Omental fat pad (tissue), 4 donors: ENCODE results near the gene ZC3H10. TPM values are rescaled to one million over a fixed set of nuclear protein-coding genes. Genes with fewer than 3 reads are reported as not detected.
A peak's percentile ranks its signal among the peaks of the same experiment; 100 is the strongest.

ENCODE experiments used
- ATAC-seq: fragments of 150-250 bp; one replicate; pipeline ENCODE4 v1.9.1; 2016; ENCODE audit warnings: mild to moderate bottlenecking, moderate library complexity; ENCODE audit not compliant: low FRiP score
- DNase-seq: peaks from one replicate; pipeline ENCODE4 v3.0.0-alpha.2; 2019; ENCODE audit warnings: low spot score
- CTCF ChIP-seq, 3 donors: fragments of 450-650 bp; IDR thresholded peaks; one replicate each; pipeline ENCODE4 v1.5.1; 2016 to 2017; ENCODE audit warnings: antibody characterized with exemption in 3 of 3, mild to moderate bottlenecking in 3 of 3, moderate library complexity in 2 of 3
- total RNA-seq, 4 donors: library from RNA; depleted of rRNA; stranded (reverse); fragments of >200 nt; gene quantifications; one replicate each; pipeline ENCODE4 v1.1.0, GENCODE V29; 2016

ZC3H10 gene
- total RNA-seq, 4 donors from 2014 or later, result 3.5 to 5.5 (median 4.9) TPM

DNA sequence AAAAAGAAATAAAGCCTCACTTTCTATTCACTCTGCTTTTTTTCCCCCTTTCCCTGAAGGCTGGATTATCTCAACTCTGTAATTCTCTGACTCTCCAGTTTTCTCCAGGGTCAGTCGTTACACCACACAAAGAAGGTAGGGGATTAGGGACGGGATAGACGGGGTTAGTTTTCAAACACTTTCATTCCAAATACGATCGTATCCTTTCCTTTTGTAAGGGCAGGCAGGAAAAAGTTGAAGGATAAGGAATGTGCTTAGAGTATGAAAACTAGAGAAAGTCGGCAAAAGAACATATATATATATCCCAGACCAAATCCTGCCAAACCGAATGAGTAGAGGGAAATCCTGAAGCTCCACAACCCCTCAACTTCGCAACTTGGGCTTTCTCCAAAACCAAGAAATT is 9.4 kb downstream of the ZC3H10 start:
- ATAC-seq (peak; percentile 2), DNase-seq (no peak)
- TF ChIP-seq CTCF (IDR thresholded peaks at IDR 0.05), result no peak

DNA sequence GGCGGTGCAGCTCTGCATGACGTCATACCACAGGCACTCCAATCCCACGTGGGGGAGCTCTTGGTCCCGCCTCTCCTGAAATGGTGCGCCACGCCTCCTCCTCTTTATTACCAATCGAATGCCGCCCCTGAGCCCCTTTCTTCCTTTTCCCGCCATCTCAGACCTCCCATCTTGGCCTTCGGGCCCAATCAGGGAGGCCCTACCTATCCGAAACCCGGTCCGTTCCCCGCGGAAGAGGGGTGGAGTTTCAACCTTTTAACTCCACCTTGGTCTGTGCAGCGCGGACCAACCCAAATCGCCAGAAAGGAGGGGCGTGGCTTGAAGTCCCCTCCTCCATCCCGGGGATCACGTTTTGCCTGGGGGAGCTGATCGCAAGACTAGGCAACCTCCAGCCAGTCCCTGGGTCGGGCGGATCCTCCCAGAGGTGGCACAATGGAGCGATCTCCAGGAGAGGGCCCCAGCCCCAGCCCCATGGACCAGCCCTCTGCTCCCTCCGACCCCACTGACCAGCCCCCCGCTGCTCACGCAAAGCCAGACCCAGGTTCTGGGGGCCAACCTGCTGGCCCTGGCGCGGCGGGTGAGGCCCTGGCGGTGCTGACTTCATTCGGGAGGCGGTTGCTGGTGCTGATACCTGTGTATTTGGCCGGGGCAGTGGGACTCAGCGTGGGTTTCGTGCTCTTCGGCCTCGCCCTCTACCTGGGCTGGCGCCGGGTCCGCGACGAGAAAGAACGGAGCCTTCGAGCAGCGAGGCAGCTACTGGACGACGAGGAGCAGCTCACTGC is 10.0 kb downstream of the ZC3H10 start, which contains the start of gene ESYT1:
ESYT1 (plus strand) TSS at position 380 of the 782 bp plus-strand sequence; CDS start at position 433, 53 bp downstream.
- no peak for TF ChIP-seq CTCF (IDR thresholded peaks at IDR 0.05)

GRCh38 chr12:56128670-56129205 is 10.7 kb downstream of the ZC3H10 start:
- no peak for DNase-seq
- peak; percentile 41 for ATAC-seq
- TF ChIP-seq CTCF (IDR thresholded peaks at IDR 0.05), result no peak

More for the DNA sequence above, 10.0 kb downstream of the ZC3H10 start, which contains the start of gene ESYT1:
- peak; percentile 96 for ATAC-seq
- DNase-seq, result peak; percentile 96

DNA sequence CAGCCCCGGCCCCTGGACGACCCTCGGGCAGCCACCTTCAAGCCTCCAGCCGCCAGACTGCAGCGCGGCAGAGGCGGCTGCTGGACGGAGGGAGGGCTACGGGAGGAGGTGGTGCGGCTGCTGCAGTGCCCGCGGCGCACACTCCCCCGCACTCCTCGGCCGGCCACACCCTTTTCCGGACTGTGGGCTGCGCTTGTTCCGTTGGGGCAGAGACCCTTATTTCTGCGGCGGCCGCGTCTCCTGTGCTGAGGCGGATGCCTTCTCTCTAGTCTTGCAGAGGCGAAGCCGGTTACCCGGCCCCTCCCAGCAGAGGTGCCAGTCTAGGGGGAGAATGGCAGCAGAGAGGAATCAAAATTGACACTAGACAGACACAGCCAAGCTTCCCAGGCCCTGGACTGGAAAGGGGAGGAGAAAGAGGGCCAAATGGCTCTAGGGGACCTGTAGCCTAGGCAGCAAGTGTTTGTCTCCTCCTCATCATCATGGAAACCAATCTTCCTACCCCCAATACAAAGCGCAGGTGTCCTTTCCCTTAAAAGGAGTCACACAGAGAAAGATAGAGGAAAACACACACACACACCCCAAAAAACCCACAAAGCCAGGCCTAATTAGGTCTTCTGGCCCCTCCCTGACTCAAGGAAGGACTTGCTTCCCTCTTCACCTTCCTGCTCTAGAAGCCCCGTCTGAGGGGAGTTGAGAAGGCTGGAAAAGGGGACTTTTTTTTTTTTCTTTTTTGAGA is 11.3 kb downstream of the ZC3H10 start:
- ATAC-seq (peak; percentile 20), DNase-seq (no peak)
- no peak for TF ChIP-seq CTCF (IDR thresholded peaks at IDR 0.05)

DNA sequence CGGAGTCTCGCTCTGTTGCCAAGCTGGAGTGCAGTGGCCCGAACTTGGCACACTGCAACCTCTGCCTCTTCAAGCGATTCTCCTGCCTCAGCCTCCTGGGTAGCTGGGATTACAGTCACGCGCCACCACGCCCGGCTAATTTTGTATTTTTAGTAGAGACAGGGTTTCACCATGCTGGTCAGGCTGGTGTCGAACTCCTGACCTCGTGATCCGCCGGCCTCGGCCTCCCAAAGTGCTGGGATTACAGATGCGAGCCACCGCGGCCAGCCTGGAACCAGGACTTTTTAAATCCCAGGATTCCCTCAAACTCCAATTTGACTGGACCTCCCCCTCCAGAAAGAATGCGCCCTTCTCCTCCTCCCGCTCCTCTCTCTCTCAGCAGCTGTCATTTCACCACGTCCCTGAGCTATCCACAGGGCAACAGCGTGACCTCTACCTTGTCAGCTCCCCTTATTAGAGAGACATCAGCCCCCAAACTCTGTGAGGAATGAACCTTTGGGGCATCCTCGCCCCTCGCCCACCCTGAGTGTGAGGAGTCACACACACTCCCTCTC is 12.0 kb downstream of the ZC3H10 start:
- ATAC-seq, result no peak
- TF ChIP-seq CTCF (IDR thresholded peaks at IDR 0.05), result no peak
- DNase-seq, result no peak

DNA sequence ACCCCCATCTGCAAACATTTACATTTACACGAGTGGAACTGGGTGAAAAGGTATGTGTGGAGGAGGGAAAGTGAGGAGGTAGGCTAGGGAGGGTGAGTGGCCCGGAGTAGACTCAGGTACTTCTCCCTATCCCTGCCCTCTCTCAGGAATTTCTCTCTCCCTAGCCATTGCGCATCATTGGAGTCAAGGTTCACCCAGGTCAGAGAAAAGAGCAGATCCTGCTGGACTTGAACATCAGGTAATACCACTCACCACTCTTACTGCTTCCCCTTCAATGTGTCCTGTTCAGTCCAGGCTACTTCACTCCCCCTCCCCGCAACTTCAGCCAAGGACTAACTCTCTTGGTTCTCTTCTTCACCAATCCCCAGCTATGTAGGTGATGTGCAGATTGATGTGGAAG is 12.8 kb downstream of the ZC3H10 start:
- ATAC-seq (no peak), DNase-seq (no peak)
- TF ChIP-seq CTCF (IDR thresholded peaks at IDR 0.05), result no peak
